ENCODE results near the gene UBIAD1. TPM values are rescaled to one million over a fixed set of nuclear protein-coding genes. Genes with fewer than 3 reads are reported as not detected.

The UBIAD1 gene
- total and polyA plus RNA-seq, 2 of the 13 experiments (the other 11 are each of a cell fraction or from before 2014, with no cell fraction given): 16.9 to 20.4 TPM

DNA sequence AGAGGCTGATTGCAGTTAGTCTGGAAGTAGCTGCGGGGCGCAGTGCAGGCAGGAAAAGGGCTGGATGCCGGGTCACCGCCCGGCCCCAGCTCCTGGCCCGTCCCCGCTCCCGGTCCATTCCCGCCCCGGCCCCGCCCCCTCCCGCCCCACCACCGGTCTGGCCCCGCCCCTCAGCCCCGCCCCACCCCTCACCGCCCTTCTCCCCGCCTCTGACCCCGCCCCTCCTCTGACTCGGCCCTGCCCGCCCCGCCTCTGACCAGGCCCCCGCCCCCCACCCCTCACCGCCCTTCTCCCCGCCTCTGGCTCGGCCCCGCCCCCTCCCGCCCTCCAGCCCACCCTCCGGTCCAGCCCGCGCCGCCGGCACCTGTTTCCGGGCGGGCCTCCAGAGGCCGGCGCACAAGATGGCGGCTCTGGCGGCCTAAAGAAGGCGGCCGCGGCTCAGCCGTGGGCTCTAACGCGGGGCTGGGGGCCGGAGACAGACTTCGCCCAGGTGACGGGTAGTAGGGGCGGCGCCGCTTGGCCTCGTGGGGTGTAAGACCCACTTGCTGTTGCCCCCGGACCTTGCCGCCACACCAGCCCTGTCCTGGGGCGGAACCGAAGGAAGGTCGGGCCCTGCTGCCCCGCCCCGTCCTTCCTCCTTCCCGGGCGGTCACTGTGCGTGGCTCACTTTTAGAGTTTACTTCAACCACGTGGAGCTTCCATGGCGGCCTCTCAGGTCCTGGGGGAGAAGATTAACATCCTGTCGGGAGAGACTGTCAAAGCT is at the start of gene UBIAD1 (continued):
- TF ChIP-seq, protein P1, sequence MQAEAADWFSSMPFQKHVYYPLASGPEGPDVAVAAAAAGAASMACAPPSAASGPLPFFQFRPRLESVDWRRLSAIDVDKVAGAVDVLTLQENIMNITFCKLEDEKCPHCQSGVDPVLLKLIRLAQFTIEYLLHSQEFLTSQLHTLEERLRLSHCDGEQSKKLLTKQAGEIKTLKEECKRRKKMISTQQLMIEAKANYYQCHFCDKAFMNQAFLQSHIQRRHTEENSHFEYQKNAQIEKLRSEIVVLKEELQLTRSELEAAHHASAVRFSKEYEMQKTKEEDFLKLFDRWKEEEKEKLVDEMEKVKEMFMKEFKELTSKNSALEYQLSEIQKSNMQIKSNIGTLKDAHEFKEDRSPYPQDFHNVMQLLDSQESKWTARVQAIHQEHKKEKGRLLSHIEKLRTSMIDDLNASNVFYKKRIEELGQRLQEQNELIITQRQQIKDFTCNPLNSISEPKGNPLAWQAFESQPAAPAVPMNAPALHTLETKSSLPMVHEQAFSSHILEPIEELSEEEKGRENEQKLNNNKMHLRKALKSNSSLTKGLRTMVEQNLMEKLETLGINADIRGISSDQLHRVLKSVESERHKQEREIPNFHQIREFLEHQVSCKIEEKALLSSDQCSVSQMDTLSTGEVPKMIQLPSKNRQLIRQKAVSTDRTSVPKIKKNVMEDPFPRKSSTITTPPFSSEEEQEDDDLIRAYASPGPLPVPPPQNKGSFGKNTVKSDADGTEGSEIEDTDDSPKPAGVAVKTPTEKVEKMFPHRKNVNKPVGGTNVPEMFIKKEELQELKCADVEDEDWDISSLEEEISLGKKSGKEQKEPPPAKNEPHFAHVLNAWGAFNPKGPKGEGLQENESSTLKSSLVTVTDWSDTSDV (CRISPR knock-in tag; IDR thresholded peaks at IDR 0.05): no peak
- TF ChIP-seq MEIS1 (CRISPR knock-in tag; IDR thresholded peaks at IDR 0.05; ENCODE audit: borderline replicate concordance) (0 out of 2 replicates have a peak, but pooled peaks have one; percentile 58), ZNF326 (CRISPR knock-in tag; IDR thresholded peaks at IDR 0.05; ENCODE audit: borderline replicate concordance) (no peak), KDM3A (CRISPR knock-in tag; IDR thresholded peaks at IDR 0.05; ENCODE audit: low read depth) (0 out of 2 replicates have a peak, but pooled peaks have one; percentile 24), NR2F6 (IDR thresholded peaks at IDR 0.05) (no peak), NR2F6 (CRISPR knock-in tag; IDR thresholded peaks at IDR 0.05) (no peak), U2AF1 (optimal IDR thresholded peaks at IDR 0.05; ENCODE audit: low read depth, low read length) (peak; percentile 85), ZNF446 (CRISPR knock-in tag; IDR thresholded peaks at IDR 0.05) (no peak), ZNF577 (CRISPR knock-in tag; IDR thresholded peaks at IDR 0.05; ENCODE audit: borderline replicate concordance, low read depth) (0 out of 2 replicates have a peak, but pooled peaks have one; percentile 65)
- TF ChIP-seq, protein P2, sequence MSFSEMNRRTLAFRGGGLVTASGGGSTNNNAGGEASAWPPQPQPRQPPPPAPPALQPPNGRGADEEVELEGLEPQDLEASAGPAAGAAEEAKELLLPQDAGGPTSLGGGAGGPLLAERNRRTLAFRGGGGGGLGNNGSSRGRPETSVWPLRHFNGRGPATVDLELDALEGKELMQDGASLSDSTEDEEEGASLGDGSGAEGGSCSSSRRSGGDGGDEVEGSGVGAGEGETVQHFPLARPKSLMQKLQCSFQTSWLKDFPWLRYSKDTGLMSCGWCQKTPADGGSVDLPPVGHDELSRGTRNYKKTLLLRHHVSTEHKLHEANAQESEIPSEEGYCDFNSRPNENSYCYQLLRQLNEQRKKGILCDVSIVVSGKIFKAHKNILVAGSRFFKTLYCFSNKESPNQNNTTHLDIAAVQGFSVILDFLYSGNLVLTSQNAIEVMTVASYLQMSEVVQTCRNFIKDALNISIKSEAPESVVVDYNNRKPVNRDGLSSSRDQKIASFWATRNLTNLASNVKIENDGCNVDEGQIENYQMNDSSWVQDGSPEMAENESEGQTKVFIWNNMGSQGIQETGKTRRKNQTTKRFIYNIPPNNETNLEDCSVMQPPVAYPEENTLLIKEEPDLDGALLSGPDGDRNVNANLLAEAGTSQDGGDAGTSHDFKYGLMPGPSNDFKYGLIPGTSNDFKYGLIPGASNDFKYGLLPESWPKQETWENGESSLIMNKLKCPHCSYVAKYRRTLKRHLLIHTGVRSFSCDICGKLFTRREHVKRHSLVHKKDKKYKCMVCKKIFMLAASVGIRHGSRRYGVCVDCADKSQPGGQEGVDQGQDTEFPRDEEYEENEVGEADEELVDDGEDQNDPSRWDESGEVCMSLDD (CRISPR knock-in tag; IDR thresholded peaks at IDR 0.05; ENCODE audit: borderline replicate concordance): no peak
- TF ChIP-seq, protein P3, sequence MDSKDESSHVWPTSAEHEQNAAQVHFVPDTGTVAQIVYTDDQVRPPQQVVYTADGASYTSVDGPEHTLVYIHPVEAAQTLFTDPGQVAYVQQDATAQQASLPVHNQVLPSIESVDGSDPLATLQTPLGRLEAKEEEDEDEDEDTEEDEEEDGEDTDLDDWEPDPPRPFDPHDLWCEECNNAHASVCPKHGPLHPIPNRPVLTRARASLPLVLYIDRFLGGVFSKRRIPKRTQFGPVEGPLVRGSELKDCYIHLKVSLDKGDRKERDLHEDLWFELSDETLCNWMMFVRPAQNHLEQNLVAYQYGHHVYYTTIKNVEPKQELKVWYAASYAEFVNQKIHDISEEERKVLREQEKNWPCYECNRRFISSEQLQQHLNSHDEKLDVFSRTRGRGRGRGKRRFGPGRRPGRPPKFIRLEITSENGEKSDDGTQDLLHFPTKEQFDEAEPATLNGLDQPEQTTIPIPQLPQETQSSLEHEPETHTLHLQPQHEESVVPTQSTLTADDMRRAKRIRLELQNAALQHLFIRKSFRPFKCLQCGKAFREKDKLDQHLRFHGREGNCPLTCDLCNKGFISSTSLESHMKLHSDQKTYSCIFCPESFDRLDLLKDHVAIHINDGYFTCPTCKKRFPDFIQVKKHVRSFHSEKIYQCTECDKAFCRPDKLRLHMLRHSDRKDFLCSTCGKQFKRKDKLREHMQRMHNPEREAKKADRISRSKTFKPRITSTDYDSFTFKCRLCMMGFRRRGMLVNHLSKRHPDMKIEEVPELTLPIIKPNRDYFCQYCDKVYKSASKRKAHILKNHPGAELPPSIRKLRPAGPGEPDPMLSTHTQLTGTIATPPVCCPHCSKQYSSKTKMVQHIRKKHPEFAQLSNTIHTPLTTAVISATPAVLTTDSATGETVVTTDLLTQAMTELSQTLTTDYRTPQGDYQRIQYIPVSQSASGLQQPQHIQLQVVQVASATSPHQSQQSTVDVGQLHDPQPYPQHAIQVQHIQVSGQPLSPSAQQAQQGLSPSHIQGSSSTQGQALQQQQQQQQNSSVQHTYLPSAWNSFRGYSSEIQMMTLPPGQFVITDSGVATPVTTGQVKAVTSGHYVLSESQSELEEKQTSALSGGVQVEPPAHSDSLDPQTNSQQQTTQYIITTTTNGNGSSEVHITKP (CRISPR knock-in tag; IDR thresholded peaks at IDR 0.05; ENCODE audit: low read depth): no peak; the same call in 1 of the 2 replicates
- TF ChIP-seq, protein P4, sequence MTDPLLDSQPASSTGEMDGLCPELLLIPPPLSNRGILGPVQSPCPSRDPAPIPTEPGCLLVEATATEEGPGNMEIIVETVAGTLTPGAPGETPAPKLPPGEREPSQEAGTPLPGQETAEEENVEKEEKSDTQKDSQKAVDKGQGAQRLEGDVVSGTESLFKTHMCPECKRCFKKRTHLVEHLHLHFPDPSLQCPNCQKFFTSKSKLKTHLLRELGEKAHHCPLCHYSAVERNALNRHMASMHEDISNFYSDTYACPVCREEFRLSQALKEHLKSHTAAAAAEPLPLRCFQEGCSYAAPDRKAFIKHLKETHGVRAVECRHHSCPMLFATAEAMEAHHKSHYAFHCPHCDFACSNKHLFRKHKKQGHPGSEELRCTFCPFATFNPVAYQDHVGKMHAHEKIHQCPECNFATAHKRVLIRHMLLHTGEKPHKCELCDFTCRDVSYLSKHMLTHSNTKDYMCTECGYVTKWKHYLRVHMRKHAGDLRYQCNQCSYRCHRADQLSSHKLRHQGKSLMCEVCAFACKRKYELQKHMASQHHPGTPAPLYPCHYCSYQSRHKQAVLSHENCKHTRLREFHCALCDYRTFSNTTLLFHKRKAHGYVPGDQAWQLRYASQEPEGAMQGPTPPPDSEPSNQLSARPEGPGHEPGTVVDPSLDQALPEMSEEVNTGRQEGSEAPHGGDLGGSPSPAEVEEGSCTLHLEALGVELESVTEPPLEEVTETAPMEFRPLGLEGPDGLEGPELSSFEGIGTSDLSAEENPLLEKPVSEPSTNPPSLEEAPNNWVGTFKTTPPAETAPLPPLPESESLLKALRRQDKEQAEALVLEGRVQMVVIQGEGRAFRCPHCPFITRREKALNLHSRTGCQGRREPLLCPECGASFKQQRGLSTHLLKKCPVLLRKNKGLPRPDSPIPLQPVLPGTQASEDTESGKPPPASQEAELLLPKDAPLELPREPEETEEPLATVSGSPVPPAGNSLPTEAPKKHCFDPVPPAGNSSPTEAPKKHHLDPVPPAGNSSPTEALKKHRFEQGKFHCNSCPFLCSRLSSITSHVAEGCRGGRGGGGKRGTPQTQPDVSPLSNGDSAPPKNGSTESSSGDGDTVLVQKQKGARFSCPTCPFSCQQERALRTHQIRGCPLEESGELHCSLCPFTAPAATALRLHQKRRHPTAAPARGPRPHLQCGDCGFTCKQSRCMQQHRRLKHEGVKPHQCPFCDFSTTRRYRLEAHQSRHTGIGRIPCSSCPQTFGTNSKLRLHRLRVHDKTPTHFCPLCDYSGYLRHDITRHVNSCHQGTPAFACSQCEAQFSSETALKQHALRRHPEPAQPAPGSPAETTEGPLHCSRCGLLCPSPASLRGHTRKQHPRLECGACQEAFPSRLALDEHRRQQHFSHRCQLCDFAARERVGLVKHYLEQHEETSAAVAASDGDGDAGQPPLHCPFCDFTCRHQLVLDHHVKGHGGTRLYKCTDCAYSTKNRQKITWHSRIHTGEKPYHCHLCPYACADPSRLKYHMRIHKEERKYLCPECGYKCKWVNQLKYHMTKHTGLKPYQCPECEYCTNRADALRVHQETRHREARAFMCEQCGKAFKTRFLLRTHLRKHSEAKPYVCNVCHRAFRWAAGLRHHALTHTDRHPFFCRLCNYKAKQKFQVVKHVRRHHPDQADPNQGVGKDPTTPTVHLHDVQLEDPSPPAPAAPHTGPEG (CRISPR knock-in tag; IDR thresholded peaks at IDR 0.05): no peak

All from HepG2 (cell line).